HFF-Myc (cell line): Measurements from ENCODE around the gene CKAP2L.

Experiments used
- DNase-seq: peaks from one replicate; pipeline ENCODE4 v3.0.0-alpha.2; 2011; ENCODE audit warnings: low read depth; ENCODE audit errors: extremely low read depth
- H3K4me3 ChIP-seq: replicated peaks from 2 replicates; pipeline ENCODE4 v1.5.1; 2011; ENCODE audit warnings: low read depth, mild to moderate bottlenecking, control low read depth, low read length
- CTCF ChIP-seq: IDR thresholded peaks from 2 replicates; pipeline ENCODE4 v1.5.1; 2012; ENCODE audit warnings: mild to moderate bottlenecking, low read depth, low read length, control low read depth; ENCODE audit errors: missing control alignments

The CKAP2L gene

GRCh38 chr2:112784199-112785189 is 20.1 kb upstream of the CKAP2L start, which contains the start of gene IL1A:
IL1A (minus strand) TSS chr2:112784493; CDS start chr2:112783770, 723 bp downstream.
- TF ChIP-seq CTCF = no peak
- DNase-seq = no peak
- H3K4me3 ChIP-seq = no peak within 1 kb of the TSS

- no peak for TF ChIP-seq CTCF
- DNase-seq = no peak
- no peak overlapping the region for H3K4me3 ChIP-seq
These were observed 18.8 kb upstream of the CKAP2L start for GRCh38 chr2:112783187-112783714.

- H3K4me3 ChIP-seq = no peak overlapping the region
- DNase-seq = no peak
- TF ChIP-seq CTCF = no peak
These were observed 17.9 kb upstream of the CKAP2L start for GRCh38 chr2:112782234-112782799.

- no peak overlapping the region for H3K4me3 ChIP-seq
- TF ChIP-seq CTCF = no peak
- no peak for DNase-seq
These were observed 15.2 kb upstream of the CKAP2L start for GRCh38 chr2:112779598-112779997.

DNA sequence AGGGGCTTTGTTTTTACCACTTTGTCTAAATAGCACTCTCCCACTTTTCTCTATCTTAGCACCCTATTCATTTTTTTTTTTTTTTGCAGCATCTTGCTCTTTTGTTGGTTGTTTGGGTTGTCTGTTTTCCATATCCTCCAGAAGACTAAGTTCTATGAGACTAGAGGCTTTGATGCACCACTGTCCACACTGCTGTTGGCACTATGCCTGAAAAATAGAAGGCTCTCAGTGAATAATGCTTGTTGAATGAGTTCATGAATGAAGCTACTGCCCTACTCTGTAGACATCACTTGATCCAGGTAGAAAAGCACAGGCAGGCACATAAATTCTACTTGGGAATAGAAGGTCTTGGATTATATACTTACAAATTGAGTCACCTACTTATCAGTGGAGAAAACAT is 12.6 kb upstream of the CKAP2L start:
- DNase-seq = no peak
- TF ChIP-seq CTCF = no peak
- no peak overlapping the region for H3K4me3 ChIP-seq

DNA sequence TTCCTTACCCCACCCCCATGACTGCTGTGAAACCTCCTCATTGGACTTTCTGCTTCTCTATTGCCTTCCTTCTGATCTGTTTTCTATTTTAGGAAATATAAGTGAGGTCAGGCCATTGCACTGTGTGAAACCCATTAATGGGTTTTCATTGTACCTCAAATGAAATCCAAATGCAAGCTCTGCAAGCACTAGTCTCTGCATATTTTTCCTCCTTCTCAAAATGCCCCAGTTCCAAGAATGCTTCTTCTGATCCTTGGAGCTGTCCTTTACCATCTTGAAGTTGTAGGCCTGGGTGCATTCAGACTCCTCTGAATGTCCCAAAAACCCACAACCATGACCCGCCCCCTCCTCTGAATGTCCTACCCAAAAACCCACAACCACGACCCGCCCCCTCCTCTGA is 11.7 kb upstream of the CKAP2L start:
- DNase-seq = no peak
- no peak for TF ChIP-seq CTCF
- H3K4me3 ChIP-seq = no peak overlapping the region
